Neural cell (in vitro differentiated cells): ENCODE data around the gene GVQW3. TPM values are rescaled to one million over a fixed set of nuclear protein-coding genes. Genes with fewer than 3 reads are reported as not detected.

Experiments used
- H2AFZ ChIP-seq: fragments of 200-600, 300-800 bp; sonication (generic), shearing (Covaris generic); 2 replicates; pipeline ENCODE4 v1.6.0; 2014; ENCODE audit warnings: low read depth, mild to moderate bottlenecking, antibody characterized with exemption, low read length, moderate library complexity
- H3F3A ChIP-seq: fragments of 200-600 bp; shearing (Covaris generic); 2 replicates; pipeline ENCODE4 v1.6.1; 2016; ENCODE audit warnings: mild to moderate bottlenecking, moderate library complexity, mixed read lengths, antibody characterized with exemption, low read length; ENCODE audit not compliant: insufficient read depth, poor library complexity, severe bottlenecking
- H3K27ac ChIP-seq: fragments of 200-600, 300-800 bp; sonication (generic), shearing (Covaris generic); 2 replicates; pipeline ENCODE4 v1.5.1; 2014; ENCODE audit warnings: mild to moderate bottlenecking, low read length, moderate library complexity
- H3K27me3 ChIP-seq: fragments of 300-800, 200-600 bp; sonication (generic), shearing (Covaris generic); 2 replicates; pipeline ENCODE4 v1.6.0; 2014; ENCODE audit warnings: mild to moderate bottlenecking, low read depth, low read length, moderate library complexity; ENCODE audit not compliant: insufficient read depth
- H3K36me3 ChIP-seq: fragments of 300-800, 200-600 bp; sonication (generic), shearing (Covaris generic); 2 replicates; pipeline ENCODE4 v1.5.1; 2014; ENCODE audit warnings: mild to moderate bottlenecking, antibody characterized with exemption, low read length, moderate library complexity; ENCODE audit not compliant: insufficient read depth
- H3K4me2 ChIP-seq: fragments of 300-800, 200-600 bp; sonication (generic), shearing (Covaris generic); 2 replicates; pipeline ENCODE4 v1.6.0; 2014; ENCODE audit warnings: mild to moderate bottlenecking, low read length
- H3K4me3 ChIP-seq: fragments of 300-800, 200-600 bp; sonication (generic), shearing (Covaris generic); 2 replicates; pipeline ENCODE4 v1.5.1; 2014; ENCODE audit warnings: mild to moderate bottlenecking, low read length, moderate library complexity
- H3K79me2 ChIP-seq: fragments of 200-600 bp; shearing (Covaris generic); replicated peaks from 2 replicates; pipeline ENCODE4 v1.6.0; 2014; ENCODE audit warnings: mild to moderate bottlenecking, low read length, moderate library complexity; ENCODE audit not compliant: insufficient read depth
- H3K9ac ChIP-seq: fragments of 300-800, 200-600 bp; sonication (generic), shearing (Covaris generic); 2 replicates; pipeline ENCODE4 v1.6.1; 2016; ENCODE audit warnings: mild to moderate bottlenecking, low read length, mixed read lengths
- H3K9me2 ChIP-seq: fragments of 200-600 bp; shearing (Covaris generic); 2 replicates; pipeline ENCODE4 v1.6.1; 2016; ENCODE audit warnings: mild to moderate bottlenecking, low read length, mixed read lengths; ENCODE audit not compliant: insufficient read depth
- H3K9me3 ChIP-seq: fragments of 200-600, 300-800 bp; sonication (generic), shearing (Covaris generic); 2 replicates; pipeline ENCODE4 v1.6.1; 2016; ENCODE audit warnings: mild to moderate bottlenecking, mixed run types, low read length, moderate library complexity, mixed read lengths
- H4K20me1 ChIP-seq: fragments of 200-600 bp; shearing (Covaris generic); 2 replicates; pipeline ENCODE4 v1.6.1; 2016; ENCODE audit warnings: mild to moderate bottlenecking, mixed run types; ENCODE audit not compliant: insufficient read depth
- EP300 ChIP-seq: fragments of 450-650 bp; conservative IDR thresholded peaks from 2 replicates; pipeline ENCODE4 v1.6.1; 2014; ENCODE audit warnings: antibody characterized with exemption, mild to moderate bottlenecking, moderate library complexity; ENCODE audit not compliant: poor library complexity, severe bottlenecking
- EZH2 ChIP-seq: fragments of 200-600, 300-800 bp; shearing (Covaris generic), sonication (generic); IDR thresholded peaks from 2 replicates; pipeline ENCODE4 v1.6.1; 2014; ENCODE audit warnings: antibody characterized with exemption, low read length, borderline replicate concordance, mild to moderate bottlenecking; ENCODE audit not compliant: insufficient read depth, poor library complexity, severe bottlenecking
- MXI1 ChIP-seq: fragments of 450-650 bp; conservative IDR thresholded peaks from 2 replicates; pipeline ENCODE4 v1.6.1; 2014; ENCODE audit warnings: antibody characterized with exemption, mild to moderate bottlenecking; ENCODE audit not compliant: poor library complexity, severe bottlenecking
- POLR2AphosphoS5 ChIP-seq: IDR thresholded peaks from 2 replicates; pipeline ENCODE4 v1.6.1; 2012
- RAD21 ChIP-seq: fragments of 450-650 bp; conservative IDR thresholded peaks from 2 replicates; pipeline ENCODE4 v1.6.1; 2014; ENCODE audit warnings: antibody characterized with exemption, mild to moderate bottlenecking, moderate library complexity
- REST ChIP-seq: IDR thresholded peaks from 2 replicates; pipeline ENCODE4 v1.6.1; 2012; ENCODE audit warnings: borderline replicate concordance
- SMC3 ChIP-seq: fragments of 450-650 bp; conservative IDR thresholded peaks from 2 replicates; pipeline ENCODE4 v1.6.1; 2014; ENCODE audit warnings: antibody characterized with exemption, mild to moderate bottlenecking, moderate library complexity; ENCODE audit not compliant: poor library complexity
- TAF1 ChIP-seq: IDR thresholded peaks from 2 replicates; pipeline ENCODE4 v1.6.1; 2012; ENCODE audit warnings: low read depth
- polyA minus RNA-seq: library from RNA; depleted of rRNA, polyadenylated mRNA; stranded (reverse); fragments of >200 nt; gene quantifications from 2 replicates; pipeline ENCODE4 v1.2.3, GENCODE V29; 2014
- polyA plus RNA-seq: library from polyadenylated mRNA; depleted of rRNA; stranded (reverse); fragments of >200 nt; gene quantifications from 2 replicates; pipeline ENCODE4 v1.2.3, GENCODE V29; 2014
- TF ChIP-seq, protein P1 (sequence below): fragments of 450-650 bp; IDR thresholded peaks from 2 replicates; pipeline ENCODE4 v1.5.1; 2014; ENCODE audit warnings: antibody characterized with exemption, mild to moderate bottlenecking, moderate library complexity; ENCODE audit not compliant: poor library complexity, severe bottlenecking

Gene GVQW3
- polyA plus RNA-seq, result 17.2 and 24.0 TPM in 2 replicates
- 54.8 and 55.7 TPM in 2 replicates for polyA minus RNA-seq

DNA sequence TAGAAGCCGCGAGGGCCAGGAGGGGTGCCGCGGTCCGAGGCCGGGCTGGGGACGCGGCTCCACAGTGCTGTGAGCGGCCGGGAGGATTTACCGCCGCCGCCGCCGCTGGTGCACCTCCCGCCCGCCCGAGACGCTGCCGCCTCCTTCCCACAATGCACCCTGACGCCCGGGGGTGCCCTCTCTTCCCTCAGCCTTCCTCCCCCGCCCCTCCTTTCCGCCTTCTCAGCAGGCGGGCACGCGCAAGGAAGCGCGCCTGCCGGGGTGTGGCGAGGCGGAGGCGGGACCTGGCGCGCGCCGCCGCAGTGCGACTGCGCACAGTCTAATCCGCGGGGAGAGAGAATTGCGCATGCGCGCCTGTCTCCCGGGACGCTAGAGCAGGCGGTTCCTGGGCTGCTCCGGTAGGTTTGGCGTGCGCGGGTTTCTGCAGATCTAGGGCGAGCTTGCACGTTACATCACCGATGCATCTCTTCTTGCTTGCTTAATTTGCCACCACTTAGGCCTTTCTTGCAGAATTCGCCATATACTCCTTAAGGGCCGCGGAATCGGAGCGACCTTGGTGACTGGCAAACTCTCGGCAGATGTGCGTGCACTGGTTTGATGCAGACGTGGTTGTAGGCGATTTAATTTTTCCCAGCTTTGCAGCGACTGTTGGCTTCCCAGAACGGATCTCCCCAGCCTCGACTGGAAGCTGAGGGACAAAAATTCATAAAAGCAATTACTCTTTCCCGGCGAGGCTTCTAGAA, at the start of gene GVQW3, which contains the start of gene THAP12:
TSS of gene GVQW3 (plus strand) at position 347 of the 743 bp plus-strand sequence. CDS start 506 bp downstream, outside the sequence.
TSS of gene THAP12 (minus strand) at position 156 of the 743 bp plus-strand sequence. CDS start 296 bp downstream, outside the sequence.
- Histone ChIP-seq H3K79me2 (peaks cover 53% of the 10 kb centered on the region), H3F3A (no peaks in the 10 kb centered on the region), H3K4me2 (peak within 1 kb of the TSS; percentile 81), H4K20me1 (no peaks in the 10 kb centered on the region), H3K9me3 (no peaks in the 10 kb centered on the region), H3K9me2 (no peaks in the 10 kb centered on the region), H3K9ac (peak within 1 kb of the TSS; percentile 74), H3K27me3 (no peaks in the 10 kb centered on the region), H3K4me3 (peak within 1 kb of the TSS; percentile 85), H2AFZ (peak within 1 kb of the TSS; percentile 35), H3K27ac (peak within 1 kb of the TSS; percentile 86), H3K36me3 (no peaks in the 10 kb centered on the region)
- TF ChIP-seq EZH2 (no peak), MXI1 (peak; percentile 91), POLR2AphosphoS5 (peak; percentile 94), REST (peak; percentile 86), SMC3 (peak; percentile 63), RAD21 (peak; percentile 53), EP300 (peak; percentile 45), TAF1 (peak; percentile 77)
- TF ChIP-seq, protein P1, sequence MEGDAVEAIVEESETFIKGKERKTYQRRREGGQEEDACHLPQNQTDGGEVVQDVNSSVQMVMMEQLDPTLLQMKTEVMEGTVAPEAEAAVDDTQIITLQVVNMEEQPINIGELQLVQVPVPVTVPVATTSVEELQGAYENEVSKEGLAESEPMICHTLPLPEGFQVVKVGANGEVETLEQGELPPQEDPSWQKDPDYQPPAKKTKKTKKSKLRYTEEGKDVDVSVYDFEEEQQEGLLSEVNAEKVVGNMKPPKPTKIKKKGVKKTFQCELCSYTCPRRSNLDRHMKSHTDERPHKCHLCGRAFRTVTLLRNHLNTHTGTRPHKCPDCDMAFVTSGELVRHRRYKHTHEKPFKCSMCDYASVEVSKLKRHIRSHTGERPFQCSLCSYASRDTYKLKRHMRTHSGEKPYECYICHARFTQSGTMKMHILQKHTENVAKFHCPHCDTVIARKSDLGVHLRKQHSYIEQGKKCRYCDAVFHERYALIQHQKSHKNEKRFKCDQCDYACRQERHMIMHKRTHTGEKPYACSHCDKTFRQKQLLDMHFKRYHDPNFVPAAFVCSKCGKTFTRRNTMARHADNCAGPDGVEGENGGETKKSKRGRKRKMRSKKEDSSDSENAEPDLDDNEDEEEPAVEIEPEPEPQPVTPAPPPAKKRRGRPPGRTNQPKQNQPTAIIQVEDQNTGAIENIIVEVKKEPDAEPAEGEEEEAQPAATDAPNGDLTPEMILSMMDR, result peak; percentile 65

GRCh38 chr11:76334826-76335389, 46.2 kb upstream of the GVQW3 start:
- H3K4me2 ChIP-seq, result no peak overlapping the region
- no peaks in the 10 kb centered on the region for H4K20me1 ChIP-seq
- peaks cover 5% of the 10 kb centered on the region for H3K9me3 ChIP-seq
- H2AFZ ChIP-seq, result no peak overlapping the region
- TF ChIP-seq SMC3 (no peak), RAD21 (no peak), POLR2AphosphoS5 (no peak), EP300 (no peak), MXI1 (no peak), REST (no peak), EZH2 (no peak), TAF1 (no peak)
- TF ChIP-seq, protein P1, result no peak
- no peaks in the 10 kb centered on the region for H3K79me2 ChIP-seq
- H3K27me3 ChIP-seq, result no peaks in the 10 kb centered on the region
- H3K9ac ChIP-seq, result no peak overlapping the region
- H3K27ac ChIP-seq, result no peak overlapping the region
- no peak overlapping the region for H3K4me3 ChIP-seq
- no peaks in the 10 kb centered on the region for H3K36me3 ChIP-seq
- H3K9me2 ChIP-seq, result no peaks in the 10 kb centered on the region
- H3F3A ChIP-seq, result no peaks in the 10 kb centered on the region
